HEK293T (cell line): ENCODE measurements around the gene NFKBIB.

Experiments
- CTCF ChIA-PET: fragments of 350-600 bp; formaldehyde crosslinking; extraction: SDS; loops from one replicate; lab custom pipeline; 2021; ENCODE audit warnings: antibody characterized with exemption, inconsistent platforms; lab: Yijun Ruan, JAX
- POLR2A ChIA-PET: fragments of 350-600 bp; formaldehyde crosslinking; extraction: SDS; loops from one replicate; lab custom pipeline; 2020; ENCODE audit warnings: antibody characterized with exemption, inconsistent platforms; lab: Yijun Ruan, JAX
- DNase-seq: peaks from one replicate; pipeline ENCODE4 v3.0.0; 2012; ENCODE audit warnings: mixed read lengths; ENCODE audit errors: extremely low spot score
- ARNT ChIP-seq: fragments of 450-650 bp; IDR thresholded peaks from 2 replicates; pipeline ENCODE4 v1.6.1; 2017; ENCODE audit warnings: mild to moderate bottlenecking
- BHLHE40 ChIP-seq: fragments of 450-650 bp; IDR thresholded peaks from 2 replicates; pipeline ENCODE4 v1.6.1; 2016; ENCODE audit warnings: mild to moderate bottlenecking, moderate library complexity, borderline replicate concordance
- CTBP1 ChIP-seq: fragments of 450-650 bp; IDR thresholded peaks from 2 replicates; pipeline ENCODE4 v1.6.1; 2016; ENCODE audit warnings: borderline replicate concordance
- ELF4 ChIP-seq: fragments of 450-650 bp; IDR thresholded peaks from 2 replicates; pipeline ENCODE4 v1.6.1; 2017; ENCODE audit warnings: antibody characterized with exemption
- FOXA1 ChIP-seq: fragments of 450-650 bp; IDR thresholded peaks from 2 replicates; pipeline ENCODE4 v1.6.1; 2016; ENCODE audit warnings: mild to moderate bottlenecking
- FOXK2 ChIP-seq: fragments of 450-650 bp; IDR thresholded peaks from 2 replicates; pipeline ENCODE4 v1.6.1; 2016; ENCODE audit warnings: mild to moderate bottlenecking
- FOXM1 ChIP-seq: fragments of 450-650 bp; IDR thresholded peaks from 2 replicates; pipeline ENCODE4 v1.6.1; 2017; ENCODE audit warnings: mild to moderate bottlenecking, borderline replicate concordance
- HDGF ChIP-seq: fragments of 450-650 bp; IDR thresholded peaks from 2 replicates; pipeline ENCODE4 v1.6.1; 2017; ENCODE audit warnings: antibody characterized with exemption, borderline replicate concordance
- L3MBTL2 ChIP-seq: fragments of 450-650 bp; conservative IDR thresholded peaks from 2 replicates; pipeline ENCODE4 v1.6.1; 2016; ENCODE audit warnings: mild to moderate bottlenecking
- LEF1 ChIP-seq: fragments of 450-650 bp; IDR thresholded peaks from 2 replicates; pipeline ENCODE4 v1.6.1; 2017; ENCODE audit warnings: mild to moderate bottlenecking, borderline replicate concordance
- NFRKB ChIP-seq: fragments of 450-650 bp; IDR thresholded peaks from 2 replicates; pipeline ENCODE4 v1.6.1; 2016; ENCODE audit warnings: mild to moderate bottlenecking, moderate library complexity
- SP1 ChIP-seq: fragments of 450-650 bp; IDR thresholded peaks from 2 replicates; pipeline ENCODE4 v1.6.1; 2017
- SUZ12 ChIP-seq: fragments of 450-650 bp; IDR thresholded peaks from 2 replicates; pipeline ENCODE4 v1.6.1; 2016; ENCODE audit warnings: mild to moderate bottlenecking
- TARDBP ChIP-seq: fragments of 450-650 bp; IDR thresholded peaks from 2 replicates; pipeline ENCODE4 v1.6.1; 2016
- ZNF384 ChIP-seq: fragments of 450-650 bp; IDR thresholded peaks from 2 replicates; pipeline ENCODE4 v1.6.1; 2016
- TF ChIP-seq, protein P1 (sequence below): fragments of 450-650 bp; IDR thresholded peaks from 2 replicates; pipeline ENCODE4 v1.6.1; 2016

Gene NFKBIB

DNA sequence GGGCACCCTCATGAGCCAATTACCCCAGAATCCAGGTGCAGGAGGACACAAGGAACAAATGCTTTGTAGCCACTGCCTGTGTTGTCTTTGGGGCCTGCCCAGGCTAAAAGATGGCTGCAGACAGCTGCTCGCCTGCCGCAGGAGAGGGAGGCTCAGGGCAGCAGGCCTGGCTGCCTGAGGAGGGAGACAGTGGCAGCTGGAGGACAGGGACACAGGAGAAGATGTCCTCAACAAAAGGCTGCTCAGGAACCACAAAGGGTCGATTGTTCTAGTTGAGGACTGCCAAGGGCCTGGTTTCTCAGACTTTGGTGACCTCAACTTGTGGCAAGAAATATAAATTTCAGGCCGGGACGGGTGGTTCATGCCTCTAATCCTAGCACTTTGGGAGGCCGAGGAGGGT lies 8.0 kb upstream of the NFKBIB start:
- TF ChIP-seq BHLHE40 = no peak
- no peak for TF ChIP-seq HDGF
- TF ChIP-seq CTBP1 = no peak
- no peak for TF ChIP-seq SUZ12
- no peak for TF ChIP-seq LEF1
- no peak for TF ChIP-seq FOXA1
- TF ChIP-seq L3MBTL2 = no peak
- no peak for TF ChIP-seq FOXK2
- no peak for TF ChIP-seq NFRKB
- TF ChIP-seq SP1 = no peak
- TF ChIP-seq, protein P1, sequence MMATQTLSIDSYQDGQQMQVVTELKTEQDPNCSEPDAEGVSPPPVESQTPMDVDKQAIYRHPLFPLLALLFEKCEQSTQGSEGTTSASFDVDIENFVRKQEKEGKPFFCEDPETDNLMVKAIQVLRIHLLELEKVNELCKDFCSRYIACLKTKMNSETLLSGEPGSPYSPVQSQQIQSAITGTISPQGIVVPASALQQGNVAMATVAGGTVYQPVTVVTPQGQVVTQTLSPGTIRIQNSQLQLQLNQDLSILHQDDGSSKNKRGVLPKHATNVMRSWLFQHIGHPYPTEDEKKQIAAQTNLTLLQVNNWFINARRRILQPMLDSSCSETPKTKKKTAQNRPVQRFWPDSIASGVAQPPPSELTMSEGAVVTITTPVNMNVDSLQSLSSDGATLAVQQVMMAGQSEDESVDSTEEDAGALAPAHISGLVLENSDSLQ = no peak
- no peak for TF ChIP-seq FOXM1
- TF ChIP-seq TARDBP = no peak
- no peak for TF ChIP-seq ZNF384
- no peak for TF ChIP-seq ARNT
- TF ChIP-seq ELF4 = no peak
- POLR2A ChIA-PET = no interaction called here
- DNase-seq = no peak
- CTCF ChIA-PET = no interaction called here

DNA sequence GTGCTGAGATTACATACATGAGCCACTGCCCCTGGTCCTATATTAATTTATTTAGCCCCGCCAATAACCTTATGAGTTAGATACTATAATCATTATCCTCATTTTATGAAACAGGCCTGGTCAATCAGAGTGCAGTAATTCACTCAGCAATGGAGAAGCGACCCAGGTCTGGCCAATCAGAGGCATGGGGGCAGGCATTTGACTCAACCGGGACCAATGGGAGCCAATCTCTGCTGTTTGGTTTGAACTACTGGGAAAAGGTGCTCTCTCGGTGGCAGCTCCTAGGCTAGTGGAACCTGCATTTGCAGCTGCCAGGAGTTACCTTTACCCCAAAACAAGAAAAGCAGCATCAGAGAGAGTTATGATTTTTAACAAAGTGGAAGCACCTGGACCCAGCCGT lies 6.9 kb upstream of the NFKBIB start:
- CTCF ChIA-PET = no interaction called here
- DNase-seq = no peak
- TF ChIP-seq SUZ12 = no peak
- TF ChIP-seq, protein P1 = no peak
- TF ChIP-seq ELF4 = no peak
- no peak for TF ChIP-seq L3MBTL2
- no peak for TF ChIP-seq SP1
- no peak for TF ChIP-seq NFRKB
- TF ChIP-seq BHLHE40 = no peak
- no peak for TF ChIP-seq FOXK2
- no peak for TF ChIP-seq ZNF384
- no peak for TF ChIP-seq ARNT
- no peak for TF ChIP-seq LEF1
- no peak for TF ChIP-seq CTBP1
- TF ChIP-seq TARDBP = no peak
- TF ChIP-seq HDGF = no peak
- TF ChIP-seq FOXA1 = no peak
- TF ChIP-seq FOXM1 = no peak
- POLR2A ChIA-PET = no interaction called here

DNA sequence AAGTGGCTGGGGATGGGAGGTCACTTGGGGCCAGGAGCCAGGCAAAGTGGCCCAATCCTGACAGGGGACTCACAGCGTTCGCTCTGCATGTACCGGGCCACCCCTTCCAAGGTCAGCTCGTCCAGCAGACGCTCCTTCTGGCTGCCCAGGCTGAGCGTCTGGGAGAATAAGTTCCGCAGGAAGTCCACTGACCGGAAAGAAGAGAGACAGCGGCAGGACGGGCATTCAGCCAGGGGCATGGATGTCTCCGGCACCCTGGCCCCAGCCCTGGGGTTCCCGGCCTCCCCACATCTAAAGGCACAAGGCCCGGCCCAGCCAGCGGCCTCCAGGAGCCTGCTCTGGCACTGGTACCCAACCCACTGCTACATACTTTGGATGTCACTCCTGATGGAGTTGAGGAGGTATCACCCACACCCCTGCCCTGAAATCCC lies 6.4 kb upstream of the NFKBIB start:
- CTCF ChIA-PET = no interaction called here
- no peak for DNase-seq
- POLR2A ChIA-PET = no interaction called here
- no peak for TF ChIP-seq BHLHE40

DNA sequence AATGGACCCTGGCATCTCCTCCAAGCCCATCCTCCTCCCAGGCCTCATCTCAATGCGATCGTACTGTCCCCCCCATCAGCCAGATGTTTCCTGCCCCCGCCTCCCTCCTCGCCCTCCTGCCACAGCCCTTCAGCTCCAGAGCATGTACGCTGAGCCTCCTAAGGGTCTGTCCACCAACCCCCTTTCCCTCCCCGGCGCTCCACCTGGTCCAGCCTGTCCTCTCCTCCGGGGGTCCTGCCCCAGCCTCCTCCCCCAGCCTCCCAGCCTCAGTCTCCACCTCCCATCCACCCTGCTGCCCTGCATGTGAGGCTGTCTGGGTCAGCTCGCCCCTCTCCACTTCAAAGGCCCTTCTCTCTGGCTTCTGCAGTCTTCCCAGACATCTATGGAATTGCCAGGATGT lies 4.8 kb upstream of the NFKBIB start:
- ChIA-PET CTCF (no interaction called here), POLR2A (no interaction called here)
- DNase-seq = no peak
- TF ChIP-seq, protein P1 = no peak
- TF ChIP-seq ARNT = no peak
- no peak for TF ChIP-seq L3MBTL2

DNA sequence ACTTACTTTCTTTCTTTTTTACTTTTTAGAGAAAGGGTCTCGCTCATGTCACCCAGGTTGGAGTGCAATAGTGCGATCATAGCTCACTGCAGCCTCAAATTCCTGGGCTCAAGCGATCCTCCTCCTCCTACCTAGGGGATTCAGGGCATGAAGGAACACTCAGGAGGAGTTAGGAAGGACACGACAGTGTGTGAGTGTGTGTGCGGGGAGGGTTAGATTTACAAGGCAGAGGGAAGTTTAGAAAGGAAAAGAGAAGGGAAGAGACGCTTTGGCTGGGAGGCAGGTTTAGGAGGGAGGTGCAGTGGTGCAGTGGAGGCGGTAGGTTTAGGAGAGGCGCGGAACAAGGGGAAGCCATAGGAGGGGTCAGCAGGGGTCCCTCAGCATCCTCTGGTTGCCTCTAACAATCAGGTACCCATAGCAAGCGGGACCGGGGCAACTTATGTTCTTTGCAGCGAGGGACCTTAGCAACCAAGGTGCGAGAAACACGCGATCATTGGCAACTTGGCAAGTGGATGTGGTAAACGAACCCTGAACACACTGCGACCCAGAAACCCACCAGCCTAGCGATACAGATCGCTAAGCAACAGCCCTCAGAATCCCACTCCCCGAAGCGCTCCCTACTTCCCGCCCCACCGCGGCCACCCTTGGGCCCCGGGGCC lies 852 bp upstream of the NFKBIB start:
- ChIA-PET CTCF (no interaction called here), POLR2A (no interaction called here)
- no peak for TF ChIP-seq SP1
- no peak for TF ChIP-seq TARDBP
- TF ChIP-seq SUZ12 = no peak
- TF ChIP-seq L3MBTL2 = no peak
- no peak for TF ChIP-seq BHLHE40
- TF ChIP-seq FOXM1 = no peak
- no peak for TF ChIP-seq FOXK2
- no peak for TF ChIP-seq FOXA1
- TF ChIP-seq ELF4 = no peak
- TF ChIP-seq ZNF384 = no peak
- no peak for DNase-seq

DNA sequence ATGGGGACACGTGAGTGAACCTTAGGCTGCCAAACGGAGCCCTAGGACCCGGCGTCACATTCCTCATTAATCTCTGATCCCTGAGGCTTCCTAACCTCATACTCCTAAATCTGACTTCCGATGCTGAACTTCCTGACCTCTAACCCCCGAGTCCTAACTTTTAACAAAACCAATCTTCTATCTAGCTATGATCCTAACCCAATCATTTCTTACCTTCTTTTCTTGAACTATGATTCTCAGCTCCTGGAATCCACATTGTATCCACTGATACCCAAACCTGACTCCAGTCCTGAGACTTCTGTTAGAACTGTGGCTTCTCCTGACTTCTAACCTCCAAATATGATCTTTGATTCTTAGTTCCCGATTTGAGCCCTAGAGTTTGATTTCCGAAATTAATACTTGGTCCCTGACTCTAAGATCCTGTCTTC lies 447 bp downstream of the NFKBIB start:
- CTCF ChIA-PET = interaction anchor here (1.7 to 1.8 kb wide), 2 partner anchors 13 to 30 kb away, joined by 5 to 9 read pairs; partner anchors contain the start of gene SARS2
- no peak for DNase-seq
- POLR2A ChIA-PET = interaction anchor here (1.0 to 1.7 kb wide), 9 partner anchors 12 to 282 kb away, joined by 3 to 14 read pairs (median 4); partner anchors contain the start of genes ACTN4, EIF3K, HNRNPL and MRPS12
- TF ChIP-seq CTBP1 (no peak), FOXK2 (no peak), NFRKB (no peak), HDGF (no peak), BHLHE40 (no peak), SP1 (no peak), LEF1 (no peak), L3MBTL2 (no peak; the same call in 1 of the 2 replicates)
